Cardiac muscle cell (in vitro differentiated cells and primary cell): ENCODE measurements around the gene PIN1. TPM values are rescaled to one million over a fixed set of nuclear protein-coding genes. Genes with fewer than 3 reads are reported as not detected.
A peak's percentile ranks its signal among the peaks of the same experiment; 100 is the strongest.

ENCODE experiments used
- DNase-seq, 2 donors: peaks; one replicate each; pipeline versions ENCODE4 v3.0.0 to v3.0.0-alpha.2; 2010 to 2017; ENCODE audit warnings: low read depth in 1 of 2, low spot score in 1 of 2
- H3K27ac ChIP-seq: fragments of 200-600 bp; sonication (generic); 2 replicates; pipeline ENCODE4 v1.5.1; 2016
- H3K27me3 ChIP-seq: fragments of 200-600 bp; sonication (generic); 2 replicates; pipeline ENCODE4 v1.6.0; 2016; ENCODE audit warnings: control low read depth
- H3K36me3 ChIP-seq: fragments of 200-600 bp; sonication (generic); 2 replicates; pipeline ENCODE4 v1.5.1; 2016; ENCODE audit warnings: control low read depth
- H3K4me1 ChIP-seq: fragments of 200-600 bp; sonication (generic); 2 replicates; pipeline ENCODE4 v1.8.1; 2017; ENCODE audit warnings: low read depth, mild to moderate bottlenecking, mixed run types
- H3K4me3 ChIP-seq: fragments of 200-600 bp; sonication (generic); 2 replicates; pipeline ENCODE4 v1.5.1; 2016; ENCODE audit warnings: mild to moderate bottlenecking
- H3K9me3 ChIP-seq: fragments of 200-600 bp; sonication (generic); 2 replicates; pipeline ENCODE4 v1.5.1; 2017; ENCODE audit warnings: low read depth, mild to moderate bottlenecking, control low read depth
- CTCF ChIP-seq: IDR thresholded peaks from 2 replicates; pipeline ENCODE4 v1.5.1; 2012; ENCODE audit warnings: low read depth, mild to moderate bottlenecking, low read length
- polyA plus RNA-seq: library from polyadenylated mRNA; unstranded; fragments of >200 nt; fragmentation: Nextera tagmentation; extraction: Ambion mirVana; gene quantifications from 2 replicates; pipeline ENCODE4 v1.2.1, GENCODE V29; 2016
- total RNA-seq: library from RNA; depleted of rRNA; stranded (reverse); fragments of >200 nt; gene quantifications from 2 replicates; pipeline ENCODE4 v1.2.3, GENCODE V29; 2016

The PIN1 gene
- total and polyA plus RNA-seq, 2 experiments from 2014 or later = 221 to 309 TPM

- Histone ChIP-seq H3K27me3 (no peaks in the 10 kb centered on the region), H3K27ac (peak overlapping the region; percentile 57), H3K9me3 (no peaks in the 10 kb centered on the region), H3K36me3 (no peaks in the 10 kb centered on the region), H3K4me1 (peaks cover 5% of the 10 kb centered on the region), H3K4me3 (no peak overlapping the region)
- TF ChIP-seq CTCF = no peak
- no peak for DNase-seq
These were observed 37.6 kb downstream of the PIN1 start for GRCh38 chr19:9872618-9873242.

- TF ChIP-seq CTCF = no peak
- no peak overlapping the region for H3K27ac ChIP-seq
- no peaks in the 10 kb centered on the region for H3K9me3 ChIP-seq
- H3K4me3 ChIP-seq = no peak overlapping the region
- H3K27me3 ChIP-seq = no peaks in the 10 kb centered on the region
- peaks cover 5% of the 10 kb centered on the region for H3K4me1 ChIP-seq
- no peaks in the 10 kb centered on the region for H3K36me3 ChIP-seq
- DNase-seq = no peak
These were observed 40.0 kb downstream of the PIN1 start for GRCh38 chr19:9875031-9875627.

- Histone ChIP-seq H3K4me1 (peaks cover 5% of the 10 kb centered on the region), H3K27ac (no peak overlapping the region), H3K9me3 (no peaks in the 10 kb centered on the region), H3K4me3 (no peak overlapping the region), H3K36me3 (no peaks in the 10 kb centered on the region), H3K27me3 (no peaks in the 10 kb centered on the region)
- TF ChIP-seq CTCF = no peak
- DNase-seq = no peak
These were observed 40.7 kb downstream of the PIN1 start for GRCh38 chr19:9875796-9876195.

DNA sequence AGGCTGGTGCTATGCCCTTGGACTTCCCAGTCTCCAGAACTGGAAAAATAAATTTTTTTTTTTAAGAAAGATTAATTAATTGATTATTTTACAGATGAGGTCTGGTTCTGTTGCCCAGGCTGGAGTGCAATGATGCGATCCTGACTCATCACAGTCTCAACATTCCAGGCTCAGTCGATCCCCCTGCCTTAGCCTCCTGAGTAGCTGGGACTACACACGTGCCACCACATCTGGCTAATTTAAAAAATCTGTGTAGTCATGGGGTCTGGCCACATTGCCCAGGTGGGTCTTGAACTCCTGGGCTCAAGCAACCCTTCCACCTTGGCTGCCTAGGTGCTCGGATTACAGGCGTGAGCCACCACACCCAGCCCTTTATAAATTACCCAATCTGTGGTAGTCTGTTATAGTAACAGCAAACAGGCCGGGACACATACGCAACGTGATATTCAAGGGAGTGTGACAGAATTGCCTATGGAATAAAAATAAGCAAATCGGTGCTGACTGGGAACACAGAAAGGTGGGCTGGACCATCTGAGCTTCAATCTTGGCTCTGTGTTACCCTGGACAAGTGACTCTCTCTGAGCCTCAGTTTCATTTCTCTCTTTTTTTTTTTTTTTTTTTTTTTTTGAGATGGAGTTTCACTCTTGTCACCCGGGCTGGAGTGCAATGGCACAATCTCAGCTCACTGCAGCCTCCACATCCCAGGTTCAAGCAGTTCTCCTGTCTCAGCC is 42.8 kb downstream of the PIN1 start:
- Histone ChIP-seq H3K36me3 (no peaks in the 10 kb centered on the region), H3K27me3 (no peaks in the 10 kb centered on the region), H3K27ac (no peak overlapping the region), H3K4me1 (no peaks in the 10 kb centered on the region), H3K4me3 (no peak overlapping the region), H3K9me3 (no peaks in the 10 kb centered on the region)
- DNase-seq = peak in 1 of 2 donors; percentile 39
- no peak for TF ChIP-seq CTCF

- no peak for TF ChIP-seq CTCF
- H3K4me1 ChIP-seq = no peaks in the 10 kb centered on the region
- no peaks in the 10 kb centered on the region for H3K36me3 ChIP-seq
- no peak overlapping the region for H3K4me3 ChIP-seq
- H3K27me3 ChIP-seq = no peaks in the 10 kb centered on the region
- no peaks in the 10 kb centered on the region for H3K9me3 ChIP-seq
- peak in 1 of 2 donors; percentile 76 for DNase-seq
- H3K27ac ChIP-seq = no peak overlapping the region
These were observed 43.5 kb downstream of the PIN1 start for GRCh38 chr19:9878511-9879196.
